Central memory CD4-positive, alpha-beta T cell (primary cell): ENCODE results near the gene TMEM45A.
"Not testable (repeated sequence)": the region's sequence is repeated elsewhere in the genome, so short reads cannot be mapped to it uniquely, and the experiment has no call there.

Experiments used
- DNase-seq: peaks from one replicate; pipeline ENCODE4 v3.0.0; 2022

Gene TMEM45A

GRCh38 chr3:100486808-100487207 is 5.6 kb upstream of the TMEM45A start:
- DNase-seq = no peak

- DNase-seq = no peak
These were observed 3.3 kb upstream of the TMEM45A start for GRCh38 chr3:100489118-100489517.

DNA sequence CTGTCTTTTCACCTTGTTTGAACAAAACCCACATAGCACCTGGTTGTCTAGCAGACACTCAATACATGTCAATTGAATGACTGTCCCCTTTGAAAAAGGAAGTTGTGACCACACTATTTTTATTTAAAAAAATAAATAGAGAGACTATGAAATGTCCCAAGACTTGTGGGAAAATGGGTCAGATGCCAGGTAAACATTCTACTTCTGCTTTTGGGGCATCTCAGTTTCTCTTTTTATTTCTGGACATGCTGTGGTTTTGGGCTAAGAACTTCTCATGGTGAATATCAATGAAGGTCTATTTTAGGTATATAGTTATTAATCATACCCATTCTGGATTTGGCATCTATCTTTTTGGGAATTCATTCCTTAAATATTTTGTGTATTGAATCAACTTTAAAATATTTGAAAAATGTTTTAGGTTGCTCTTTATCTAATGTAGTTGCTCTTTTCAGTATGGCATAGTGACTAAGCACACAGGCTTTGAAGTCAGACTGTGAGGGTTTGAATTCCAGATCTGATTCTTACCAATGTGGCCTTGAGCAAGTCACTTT is 4.4 kb downstream of the TMEM45A start:
- no peak for DNase-seq

- no peak for DNase-seq
These were observed 7.2 kb downstream of the TMEM45A start for GRCh38 chr3:100499651-100500050.

- DNase-seq = no peak
These were observed 8.0 kb downstream of the TMEM45A start for GRCh38 chr3:100500320-100500880.

DNA sequence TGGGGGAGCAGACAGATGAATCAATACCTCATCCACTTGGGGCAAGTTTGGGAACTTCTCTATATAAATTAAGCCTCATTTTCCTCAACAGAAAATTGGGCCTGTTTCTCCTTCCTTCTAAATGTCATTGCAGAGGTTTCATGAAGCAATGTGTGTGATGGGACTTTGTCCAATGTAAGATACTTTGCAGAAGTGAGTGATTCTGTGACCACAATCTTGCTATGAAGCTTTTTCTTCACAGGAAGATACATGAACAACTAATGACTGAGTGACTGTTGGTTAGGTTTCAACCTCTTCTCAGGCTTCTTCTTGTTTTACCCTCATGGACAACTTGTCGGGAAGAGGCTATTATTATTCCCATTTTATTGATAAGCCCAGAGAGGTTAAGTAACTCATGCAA is 11.0 kb downstream of the TMEM45A start:
- DNase-seq = no peak

DNA sequence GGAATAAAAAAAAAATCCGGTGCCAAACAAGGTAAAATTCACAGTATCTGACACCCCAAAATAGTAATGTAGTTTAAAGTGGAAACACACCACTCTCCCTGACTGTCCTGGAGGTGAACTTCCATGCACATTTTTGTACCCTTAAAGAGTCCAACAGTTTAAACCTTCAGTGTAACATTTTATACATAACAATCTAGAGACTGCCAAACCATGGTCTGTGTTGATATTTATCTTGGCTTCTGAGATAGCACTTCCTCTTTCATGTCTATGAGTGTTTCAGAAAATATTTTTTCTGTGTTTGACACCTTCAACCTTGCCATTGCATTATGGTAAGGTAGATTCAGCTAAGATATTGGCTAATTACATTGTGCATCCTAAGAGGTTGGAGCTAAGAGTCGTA is 13.9 kb downstream of the TMEM45A start:
- no peak for DNase-seq

DNA sequence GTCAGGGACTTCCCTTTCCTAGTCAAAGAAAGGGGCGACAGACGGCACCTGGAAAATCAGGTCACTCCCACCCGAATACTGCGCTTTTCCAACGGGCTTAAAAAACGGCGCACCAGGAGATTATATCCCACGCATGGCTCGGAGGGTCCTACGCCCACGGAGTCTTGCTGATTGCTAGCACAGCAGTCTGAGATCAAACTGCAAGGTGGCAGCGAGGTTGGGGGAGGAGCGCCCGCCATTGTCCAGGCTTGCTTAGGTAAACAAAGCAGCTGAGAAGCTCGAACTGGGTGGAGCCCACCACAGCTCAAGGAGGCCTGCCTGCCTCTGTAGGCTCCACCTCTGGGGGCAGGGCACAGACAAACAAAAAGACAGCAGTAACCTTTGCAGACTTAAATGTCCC is 17.4 kb downstream of the TMEM45A start:
- not testable (repeated sequence) for DNase-seq

- DNase-seq = no peak
These were observed 23.8 kb downstream of the TMEM45A start for GRCh38 chr3:100516232-100516631.

DNA sequence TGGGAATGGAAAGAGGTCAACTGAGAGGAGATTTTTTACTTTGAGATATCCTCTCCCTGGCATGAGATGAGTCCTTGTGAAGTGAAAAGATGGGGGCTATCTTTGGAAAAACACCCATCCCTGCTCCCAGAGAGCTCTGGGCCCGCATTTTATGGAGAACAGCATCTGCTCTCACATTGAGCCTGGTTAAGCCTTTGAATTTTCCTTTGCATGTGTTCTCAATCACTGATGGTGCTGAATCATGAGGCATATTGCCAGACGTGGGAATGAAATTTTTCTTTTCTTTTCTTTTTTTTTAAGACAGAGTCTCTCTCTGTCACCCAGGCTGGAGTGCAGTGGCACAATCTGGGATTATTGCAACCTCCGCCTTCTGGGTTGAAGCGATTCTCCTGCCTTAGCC is 24.4 kb downstream of the TMEM45A start:
- no peak for DNase-seq

DNA sequence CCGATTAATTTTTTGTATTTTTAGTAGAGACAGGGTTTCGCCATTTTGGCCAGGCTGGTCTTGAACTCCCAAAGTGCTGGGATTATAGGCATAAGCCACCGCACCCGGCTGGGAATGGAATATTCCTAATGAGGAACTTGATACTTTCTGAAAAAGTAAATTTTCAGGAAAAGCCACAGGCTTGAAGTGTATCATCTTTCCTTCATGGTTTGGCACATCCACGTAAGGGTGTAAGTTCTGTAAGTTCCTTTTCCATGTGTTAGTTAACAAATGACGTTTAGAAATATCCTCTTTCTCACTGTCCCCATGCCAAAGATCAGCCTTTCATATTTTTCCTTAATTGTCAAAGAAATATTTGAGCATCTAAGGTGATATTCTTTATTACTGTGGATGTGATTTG is 24.9 kb downstream of the TMEM45A start:
- no peak for DNase-seq

DNA sequence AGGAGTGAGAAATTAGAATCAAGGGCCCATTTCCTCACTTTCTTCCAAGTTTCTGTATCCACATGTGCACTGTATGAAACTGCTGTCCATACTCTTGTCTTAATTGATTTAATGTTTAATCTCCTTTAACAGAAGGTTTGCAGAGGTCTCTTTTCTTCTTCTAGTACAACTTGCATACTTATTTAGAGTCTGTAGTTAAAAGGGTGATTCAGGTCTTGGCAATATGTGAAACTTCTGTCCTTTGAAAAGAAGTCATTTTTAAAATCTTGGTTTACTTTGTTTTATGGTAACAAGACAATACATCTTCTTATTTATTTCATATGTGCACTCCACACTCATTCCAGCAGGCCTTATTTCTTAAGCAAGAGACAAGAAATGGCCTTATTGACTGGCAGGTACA is 25.8 kb downstream of the TMEM45A start:
- DNase-seq = no peak

- DNase-seq = no peak
These were observed 26.6 kb downstream of the TMEM45A start for GRCh38 chr3:100518983-100519382.

DNA sequence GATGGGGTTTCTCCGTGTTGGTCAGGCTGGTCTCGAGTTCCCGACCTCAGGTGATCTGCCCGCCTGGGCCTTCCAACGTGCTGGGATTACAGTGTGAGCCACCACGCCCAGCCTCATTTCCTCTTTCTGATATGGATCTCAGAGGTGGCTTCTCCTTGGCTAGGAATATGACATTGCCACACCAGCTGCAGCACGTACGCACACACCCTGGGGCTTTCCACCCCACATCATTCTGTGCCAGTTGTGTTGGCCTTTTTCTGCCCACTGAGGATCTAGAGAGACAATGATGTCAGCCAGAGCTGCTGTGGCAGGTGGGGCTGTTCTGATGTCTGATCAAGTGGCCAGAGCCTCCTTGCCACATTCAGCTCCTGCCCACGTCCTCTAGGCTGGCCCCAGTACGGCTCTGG is 29.0 kb downstream of the TMEM45A start:
- no peak for DNase-seq

DNA sequence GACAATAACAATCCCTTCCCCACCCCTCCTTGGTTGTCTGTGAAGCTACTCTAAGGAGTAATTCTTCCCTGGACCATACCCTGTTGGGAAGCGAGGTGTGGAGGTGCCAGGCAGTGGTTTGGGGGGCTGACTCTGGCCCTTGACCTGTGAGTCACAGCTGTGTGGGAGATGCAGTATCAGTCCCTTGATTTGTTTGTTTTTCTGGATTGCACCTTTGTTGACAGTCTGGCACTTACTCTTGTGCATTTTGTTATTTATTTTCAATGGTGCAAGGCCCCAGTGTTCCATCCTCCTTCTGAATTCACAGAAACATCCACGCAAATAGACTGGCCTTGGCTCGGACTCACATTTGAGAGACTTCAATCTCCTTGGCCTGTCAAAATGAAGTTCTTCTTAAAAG is 29.7 kb downstream of the TMEM45A start:
- DNase-seq = no peak

DNA sequence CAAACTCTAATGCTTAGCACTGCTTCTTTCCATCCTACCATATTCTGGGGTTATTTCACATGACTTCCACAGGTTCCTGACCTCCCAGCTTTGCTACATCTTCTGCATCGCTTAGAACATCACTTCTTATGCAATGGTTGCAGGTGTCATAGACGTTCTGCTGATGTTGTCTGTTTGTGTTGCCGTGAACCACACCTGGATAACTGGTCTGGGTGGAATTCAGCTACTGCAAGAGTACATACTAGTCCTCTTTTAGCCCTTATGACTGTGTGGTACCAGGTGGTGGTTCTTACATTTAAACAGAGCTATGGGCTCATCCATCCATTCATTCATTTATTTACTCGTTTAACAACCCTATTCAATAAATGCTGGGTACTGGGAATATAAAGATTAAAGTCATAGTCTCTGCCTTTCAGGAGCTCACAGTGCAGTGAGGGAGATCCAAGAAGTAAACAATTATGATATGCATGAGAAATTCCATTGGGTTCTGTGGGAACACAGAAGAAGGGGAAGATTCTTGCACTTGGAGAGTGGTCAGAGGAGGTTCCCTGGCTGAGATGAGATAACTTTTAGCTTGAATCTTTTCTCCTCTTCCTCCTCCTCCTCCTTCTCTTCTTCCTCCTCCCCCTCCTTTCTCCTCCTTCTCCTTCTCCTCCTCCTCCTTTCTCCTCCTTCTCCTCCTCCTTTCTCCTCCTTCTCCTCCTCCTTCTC is 30.8 kb downstream of the TMEM45A start:
- DNase-seq = no peak

GRCh38 chr3:100525753-100526612 is 33.6 kb downstream of the TMEM45A start:
- no peak for DNase-seq

GRCh38 chr3:100526613-100527346 is 34.4 kb downstream of the TMEM45A start:
- no peak for DNase-seq

DNA sequence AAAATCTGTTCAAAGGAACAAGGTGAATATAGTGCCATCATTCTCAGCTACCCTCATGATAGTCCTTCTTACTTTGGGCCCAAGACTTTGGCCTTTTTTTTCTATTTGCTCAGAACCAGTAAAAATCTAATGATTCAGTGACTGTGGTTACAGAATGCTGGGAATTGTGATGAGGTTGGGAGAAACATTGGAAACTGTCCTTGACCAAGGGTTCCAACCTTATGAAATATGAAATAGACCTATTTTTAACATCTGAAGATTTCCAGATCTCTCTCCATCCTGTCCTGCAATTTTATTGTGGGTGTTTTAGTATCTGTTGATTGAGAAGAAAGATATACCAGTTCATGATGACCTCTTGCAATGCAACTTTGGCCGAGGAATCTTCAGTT is 34.9 kb downstream of the TMEM45A start:
- DNase-seq = no peak

DNA sequence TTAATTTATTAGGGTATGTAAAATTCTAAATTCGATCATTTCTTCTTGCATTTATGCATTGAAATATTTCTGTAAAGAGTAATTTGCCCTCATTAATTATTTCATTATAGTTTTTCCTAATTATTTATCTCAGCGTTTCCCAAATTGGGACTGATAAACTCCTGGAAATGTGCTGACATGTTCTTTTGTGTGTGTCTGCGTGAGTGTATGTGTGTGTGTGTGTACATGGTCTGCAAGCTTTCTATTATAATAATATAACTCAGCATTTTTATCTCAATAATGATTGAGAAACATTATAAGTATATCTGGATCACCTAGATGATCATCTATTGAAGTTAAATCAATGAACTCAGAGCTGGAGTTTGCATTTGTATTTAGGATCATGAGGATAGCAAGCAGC is 38.7 kb downstream of the TMEM45A start:
- no peak for DNase-seq

DNA sequence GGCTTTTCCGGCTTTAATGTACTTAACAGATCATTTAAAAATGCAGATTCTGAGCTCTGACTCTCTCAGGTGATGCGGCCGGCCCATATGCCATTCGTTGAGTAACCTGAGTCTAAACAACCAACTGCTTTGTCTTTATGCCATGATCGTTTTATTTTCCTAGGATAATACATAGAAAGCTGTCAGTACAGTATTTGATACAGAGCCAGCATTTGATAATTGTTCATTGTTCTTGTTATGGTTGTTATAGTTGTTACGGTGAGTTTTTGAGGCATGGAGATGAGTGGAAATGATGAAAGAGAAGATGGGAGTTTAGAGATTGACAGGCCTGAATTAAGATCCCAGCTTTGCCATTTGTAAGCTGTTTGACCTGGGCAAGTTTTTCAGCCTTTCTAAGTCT is 40.0 kb downstream of the TMEM45A start:
- DNase-seq = no peak

DNA sequence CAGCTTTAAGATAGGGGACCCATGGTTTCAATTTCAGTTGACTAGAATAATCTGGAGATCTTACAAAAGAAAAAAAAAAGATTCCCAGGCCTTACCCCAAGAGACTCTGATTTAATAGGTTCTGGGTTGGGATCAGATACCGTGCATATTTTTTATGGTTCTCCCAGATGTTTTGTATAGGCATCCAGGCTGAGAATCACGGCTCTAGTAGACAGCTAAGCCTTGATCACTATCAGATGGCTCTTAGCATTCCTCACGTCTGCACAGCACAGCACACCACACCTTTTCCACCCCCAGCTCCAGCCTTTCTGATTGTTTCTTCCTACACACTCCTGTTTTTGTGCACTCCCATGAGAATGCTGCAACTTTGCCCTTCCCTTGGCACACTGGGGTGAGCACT is 40.8 kb downstream of the TMEM45A start:
- DNase-seq = no peak

DNA sequence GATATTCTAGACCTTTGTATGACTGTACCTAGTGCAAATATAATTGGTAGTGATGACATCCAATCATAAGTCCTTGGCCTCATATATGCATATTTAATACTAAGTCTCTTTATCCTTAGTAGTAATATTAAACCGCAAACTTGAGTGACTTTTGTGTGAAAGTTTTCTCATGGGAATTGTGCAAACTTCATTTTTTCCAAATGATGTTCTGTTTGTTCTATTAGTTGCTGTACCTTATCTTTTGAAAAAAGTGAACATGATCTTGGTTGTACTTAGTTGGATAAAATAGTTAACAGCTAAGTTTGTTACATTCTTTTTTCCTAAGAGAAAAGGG is 43.2 kb downstream of the TMEM45A start:
- DNase-seq = no peak
